Measurements from ENCODE around the gene EEF1A1.

GRCh38 chr6:73534628-73535027, 13.8 kb upstream of the EEF1A1 start:
- no peak for TF ChIP-seq GATA2 (IDR thresholded peaks at IDR 0.05; ENCODE audit: low read depth, low read length)
- TF ChIP-seq GATA3 (IDR thresholded peaks at IDR 0.05; ENCODE audit: low read depth, low read length): no peak
